ENCODE data around the gene ZFYVE19.

ZFYVE19 gene

GRCh38 chr15:40828447-40829036 lies 21.7 kb downstream of the ZFYVE19 start, which contains the start of gene PPP1R14D:
PPP1R14D (minus strand) TSS chr15:40828708; CDS start chr15:40828641, 67 bp downstream.
- DNase-seq, result no peak
- H3K9ac ChIP-seq (ENCODE audit: low read length), result no peak within 1 kb of the TSS
- no peak within 1 kb of the TSS for H2BK5ac ChIP-seq (ENCODE audit: low read length)
- no peaks in the 10 kb centered on the region for H3K4me1 ChIP-seq (ENCODE audit: control insufficient read depth, low read depth, low read length)
- H3K4me3 ChIP-seq (ENCODE audit: low read length), result no peak within 1 kb of the TSS
- no peak within 1 kb of the TSS for H4K8ac ChIP-seq (ENCODE audit: low read depth, low read length)
- no peak within 1 kb of the TSS for H3K18ac ChIP-seq (ENCODE audit: low read length)
- H3K4me2 ChIP-seq (ENCODE audit: low read length), result no peak within 1 kb of the TSS
- H2AK5ac ChIP-seq (ENCODE audit: low read length), result no peak within 1 kb of the TSS
- no peaks in the 10 kb centered on the region for H3K27me3 ChIP-seq (ENCODE audit: insufficient read depth, low read length, poor library complexity)
- H3K56ac ChIP-seq (ENCODE audit: low read length), result no peak within 1 kb of the TSS
- no peaks in the 10 kb centered on the region for H3K79me2 ChIP-seq (ENCODE audit: control insufficient read depth, insufficient read depth, low read length)
- WGBS (ENCODE audit: extremely low coverage, insufficient coverage, low lambda C conversion rate), result no CpG with 5 or more reads among the region's 6 CpGs
- H3K79me1 ChIP-seq (ENCODE audit: low read length), result no peaks in the 10 kb centered on the region
- no peak within 1 kb of the TSS for H2BK15ac ChIP-seq (replicated peaks; ENCODE audit: low read depth)
- no peak within 1 kb of the TSS for H3K23ac ChIP-seq (ENCODE audit: low read length)
- no peaks in the 10 kb centered on the region for H3K36me3 ChIP-seq (ENCODE audit: control insufficient read depth, insufficient read depth, low read length)
- H3K4ac ChIP-seq (ENCODE audit: low read depth, low read length), result no peak within 1 kb of the TSS
- no peak within 1 kb of the TSS for H3K27ac ChIP-seq (ENCODE audit: low read depth, low read length)
- no peak within 1 kb of the TSS for H2BK120ac ChIP-seq (ENCODE audit: low read depth, low read length)
- H4K5ac ChIP-seq (ENCODE audit: low read length), result no peak within 1 kb of the TSS

DNA sequence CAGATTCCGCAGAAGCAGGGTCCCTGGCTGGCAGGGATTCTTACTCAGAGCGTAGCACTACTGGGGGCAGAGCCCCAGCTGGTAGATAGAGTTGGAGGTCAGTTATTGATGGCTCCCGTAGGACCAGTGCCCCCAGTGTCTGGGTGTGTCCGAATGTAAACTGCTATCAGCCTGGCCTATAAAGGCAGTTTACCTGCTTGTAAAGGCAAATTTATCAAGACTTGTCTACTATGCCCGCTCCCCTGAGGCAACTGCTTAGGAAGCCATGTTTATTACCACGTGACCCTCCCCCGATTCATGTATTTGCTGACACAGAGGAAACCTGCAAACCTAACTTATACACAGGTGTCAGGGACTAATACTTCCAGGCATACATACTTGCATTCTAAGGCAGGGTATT lies 22.2 kb downstream of the ZFYVE19 start:
- Histone ChIP-seq H3K27ac (ENCODE audit: low read depth, low read length) (no peak overlapping the region), H3K36me3 (ENCODE audit: control insufficient read depth, insufficient read depth, low read length) (no peaks in the 10 kb centered on the region), H3K79me1 (ENCODE audit: low read length) (no peaks in the 10 kb centered on the region), H3K4me3 (ENCODE audit: low read length) (no peak overlapping the region), H4K5ac (ENCODE audit: low read length) (no peak overlapping the region), H4K8ac (ENCODE audit: low read depth, low read length) (no peak overlapping the region), H3K27me3 (ENCODE audit: insufficient read depth, low read length, poor library complexity) (no peaks in the 10 kb centered on the region), H3K4ac (ENCODE audit: low read depth, low read length) (no peak overlapping the region), H3K18ac (ENCODE audit: low read length) (no peak overlapping the region), H3K9ac (ENCODE audit: low read length) (no peak overlapping the region), H2BK5ac (ENCODE audit: low read length) (no peak overlapping the region), H3K56ac (ENCODE audit: low read length) (no peak overlapping the region), H2BK15ac (replicated peaks; ENCODE audit: low read depth) (no peak overlapping the region), H3K79me2 (ENCODE audit: control insufficient read depth, insufficient read depth, low read length) (no peaks in the 10 kb centered on the region), H3K4me1 (ENCODE audit: control insufficient read depth, low read depth, low read length) (no peaks in the 10 kb centered on the region), H2BK120ac (ENCODE audit: low read depth, low read length) (no peak overlapping the region), H3K4me2 (ENCODE audit: low read length) (no peak overlapping the region), H2AK5ac (ENCODE audit: low read length) (no peak overlapping the region), H3K23ac (ENCODE audit: low read length) (no peak overlapping the region)
- DNase-seq, result no peak
- no CpG with 5 or more reads among the region's 7 CpGs for WGBS (ENCODE audit: extremely low coverage, insufficient coverage, low lambda C conversion rate)

DNA sequence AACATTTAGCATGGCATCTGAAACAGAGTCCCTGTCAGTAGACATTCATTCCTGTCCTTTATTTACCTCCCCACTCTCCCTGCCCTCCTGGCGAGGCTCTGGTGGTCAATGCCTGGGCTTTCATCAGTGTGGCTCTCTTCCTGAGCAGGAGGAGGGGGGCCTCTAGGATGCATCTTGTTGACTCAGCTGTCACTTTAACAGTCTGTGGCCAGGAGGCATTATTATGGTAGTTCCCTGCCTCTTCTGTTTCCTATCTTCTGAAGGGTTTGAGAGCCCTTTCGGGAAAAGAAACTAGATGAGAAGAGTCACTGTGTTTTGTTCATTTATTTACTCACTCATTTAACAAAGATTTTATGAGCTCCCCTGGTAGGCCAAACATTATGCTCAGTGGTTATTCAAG lies 24.0 kb downstream of the ZFYVE19 start:
- Histone ChIP-seq H2BK5ac (ENCODE audit: low read length) (no peak overlapping the region), H3K79me2 (ENCODE audit: control insufficient read depth, insufficient read depth, low read length) (no peaks in the 10 kb centered on the region), H3K27ac (ENCODE audit: low read depth, low read length) (no peak overlapping the region), H3K18ac (ENCODE audit: low read length) (no peak overlapping the region), H4K5ac (ENCODE audit: low read length) (no peak overlapping the region), H3K4me1 (ENCODE audit: control insufficient read depth, low read depth, low read length) (no peaks in the 10 kb centered on the region), H3K27me3 (ENCODE audit: insufficient read depth, low read length, poor library complexity) (no peaks in the 10 kb centered on the region), H2BK120ac (ENCODE audit: low read depth, low read length) (no peak overlapping the region), H3K79me1 (ENCODE audit: low read length) (no peaks in the 10 kb centered on the region), H2BK15ac (replicated peaks; ENCODE audit: low read depth) (no peak overlapping the region), H4K8ac (ENCODE audit: low read depth, low read length) (no peak overlapping the region), H3K9ac (ENCODE audit: low read length) (no peak overlapping the region), H3K4me2 (ENCODE audit: low read length) (no peak overlapping the region), H3K56ac (ENCODE audit: low read length) (no peak overlapping the region), H3K4ac (ENCODE audit: low read depth, low read length) (no peak overlapping the region), H3K36me3 (ENCODE audit: control insufficient read depth, insufficient read depth, low read length) (no peaks in the 10 kb centered on the region), H2AK5ac (ENCODE audit: low read length) (no peak overlapping the region), H3K23ac (ENCODE audit: low read length) (no peak overlapping the region), H3K4me3 (ENCODE audit: low read length) (no peak overlapping the region)
- DNase-seq, result no peak
- no CpG with 5 or more reads among the region's 2 CpGs for WGBS (ENCODE audit: extremely low coverage, insufficient coverage, low lambda C conversion rate)

- DNase-seq, result no peak
- Histone ChIP-seq H3K23ac (ENCODE audit: low read length) (no peak overlapping the region), H4K8ac (ENCODE audit: low read depth, low read length) (no peak overlapping the region)
These were observed 25.0 kb downstream of the ZFYVE19 start for GRCh38 chr15:40831861-40832260.

DNA sequence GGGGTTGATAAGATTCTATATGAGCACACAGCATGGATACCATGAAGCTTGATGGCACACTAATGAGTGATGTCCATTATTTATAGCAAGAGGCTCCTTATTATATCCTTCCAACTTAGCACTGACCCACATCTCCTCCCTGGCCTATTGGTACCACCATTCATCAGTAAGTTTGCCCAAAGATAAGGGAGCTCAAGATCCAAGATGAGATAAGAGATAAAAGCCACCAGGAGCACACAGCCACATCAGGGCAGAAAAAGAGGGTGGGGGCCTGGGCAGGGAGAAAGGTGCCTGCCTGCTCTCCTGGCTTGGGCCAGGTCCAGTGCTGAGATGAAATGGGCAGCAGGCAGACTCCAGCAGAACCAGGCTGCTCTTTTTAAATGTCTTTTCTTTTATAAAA lies 26.0 kb downstream of the ZFYVE19 start:
- Histone ChIP-seq H2BK120ac (ENCODE audit: low read depth, low read length) (no peak overlapping the region), H3K4ac (ENCODE audit: low read depth, low read length) (no peak overlapping the region), H3K27me3 (ENCODE audit: insufficient read depth, low read length, poor library complexity) (no peaks in the 10 kb centered on the region), H3K18ac (ENCODE audit: low read length) (no peak overlapping the region), H3K79me1 (ENCODE audit: low read length) (no peaks in the 10 kb centered on the region), H3K36me3 (ENCODE audit: control insufficient read depth, insufficient read depth, low read length) (no peaks in the 10 kb centered on the region), H2AK5ac (ENCODE audit: low read length) (no peak overlapping the region), H2BK5ac (ENCODE audit: low read length) (no peak overlapping the region), H3K9ac (ENCODE audit: low read length) (no peak overlapping the region), H3K4me3 (ENCODE audit: low read length) (no peak overlapping the region), H3K27ac (ENCODE audit: low read depth, low read length) (no peak overlapping the region), H4K8ac (ENCODE audit: low read depth, low read length) (no peak overlapping the region), H3K56ac (ENCODE audit: low read length) (no peak overlapping the region), H3K4me1 (ENCODE audit: control insufficient read depth, low read depth, low read length) (no peaks in the 10 kb centered on the region), H3K23ac (ENCODE audit: low read length) (no peak overlapping the region), H4K5ac (ENCODE audit: low read length) (no peak overlapping the region), H3K4me2 (ENCODE audit: low read length) (no peak overlapping the region), H3K79me2 (ENCODE audit: control insufficient read depth, insufficient read depth, low read length) (no peaks in the 10 kb centered on the region), H2BK15ac (replicated peaks; ENCODE audit: low read depth) (no peak overlapping the region)
- no peak for DNase-seq

More at GRCh38 chr15:40831861-40832260, 25.0 kb downstream of the ZFYVE19 start:
- H3K27ac ChIP-seq (ENCODE audit: low read depth, low read length), result no peak overlapping the region
- no peak overlapping the region for H3K56ac ChIP-seq (ENCODE audit: low read length)
- no peak overlapping the region for H3K4ac ChIP-seq (ENCODE audit: low read depth, low read length)
- no peak overlapping the region for H2AK5ac ChIP-seq (ENCODE audit: low read length)
- H2BK5ac ChIP-seq (ENCODE audit: low read length), result no peak overlapping the region
- H3K4me3 ChIP-seq (ENCODE audit: low read length), result no peak overlapping the region
- H2BK120ac ChIP-seq (ENCODE audit: low read depth, low read length), result no peak overlapping the region
- no peaks in the 10 kb centered on the region for H3K79me2 ChIP-seq (ENCODE audit: control insufficient read depth, insufficient read depth, low read length)
- no peak overlapping the region for H3K18ac ChIP-seq (ENCODE audit: low read length)
- no peak overlapping the region for H3K9ac ChIP-seq (ENCODE audit: low read length)
- no peaks in the 10 kb centered on the region for H3K36me3 ChIP-seq (ENCODE audit: control insufficient read depth, insufficient read depth, low read length)
- no peak overlapping the region for H2BK15ac ChIP-seq (replicated peaks; ENCODE audit: low read depth)
- H4K5ac ChIP-seq (ENCODE audit: low read length), result no peak overlapping the region
- no peaks in the 10 kb centered on the region for H3K27me3 ChIP-seq (ENCODE audit: insufficient read depth, low read length, poor library complexity)
- no peak overlapping the region for H3K4me2 ChIP-seq (ENCODE audit: low read length)
- no CpG with 5 or more reads among the region's 1 CpG for WGBS (ENCODE audit: extremely low coverage, insufficient coverage, low lambda C conversion rate)
- no peaks in the 10 kb centered on the region for H3K79me1 ChIP-seq (ENCODE audit: low read length)
- H3K4me1 ChIP-seq (ENCODE audit: control insufficient read depth, low read depth, low read length), result no peaks in the 10 kb centered on the region

GRCh38 chr15:40836020-40836419 lies 29.1 kb downstream of the ZFYVE19 start:
- no CpG with 5 or more reads among the region's 1 CpG for WGBS (ENCODE audit: extremely low coverage, insufficient coverage, low lambda C conversion rate)
- H3K4ac ChIP-seq (ENCODE audit: low read depth, low read length), result no peak overlapping the region

More at GRCh38 chr15:40836020-40836419, 29.1 kb downstream of the ZFYVE19 start:
- no peak overlapping the region for H2BK15ac ChIP-seq (replicated peaks; ENCODE audit: low read depth)
- H3K18ac ChIP-seq (ENCODE audit: low read length), result no peak overlapping the region
- no peak overlapping the region for H3K4me2 ChIP-seq (ENCODE audit: low read length)
- no peak overlapping the region for H3K27ac ChIP-seq (ENCODE audit: low read depth, low read length)
- no peaks in the 10 kb centered on the region for H3K79me1 ChIP-seq (ENCODE audit: low read length)
- H3K56ac ChIP-seq (ENCODE audit: low read length), result no peak overlapping the region
- no peak overlapping the region for H2BK5ac ChIP-seq (ENCODE audit: low read length)
- H3K9ac ChIP-seq (ENCODE audit: low read length), result no peak overlapping the region
- H2AK5ac ChIP-seq (ENCODE audit: low read length), result no peak overlapping the region
- H4K8ac ChIP-seq (ENCODE audit: low read depth, low read length), result no peak overlapping the region
- no peak for DNase-seq
- H2BK120ac ChIP-seq (ENCODE audit: low read depth, low read length), result no peak overlapping the region
- no peaks in the 10 kb centered on the region for H3K27me3 ChIP-seq (ENCODE audit: insufficient read depth, low read length, poor library complexity)
- H3K23ac ChIP-seq (ENCODE audit: low read length), result no peak overlapping the region
- no peak overlapping the region for H3K4me3 ChIP-seq (ENCODE audit: low read length)
- H3K36me3 ChIP-seq (ENCODE audit: control insufficient read depth, insufficient read depth, low read length), result no peaks in the 10 kb centered on the region
- H4K5ac ChIP-seq (ENCODE audit: low read length), result no peak overlapping the region
- H3K79me2 ChIP-seq (ENCODE audit: control insufficient read depth, insufficient read depth, low read length), result no peaks in the 10 kb centered on the region
- no peaks in the 10 kb centered on the region for H3K4me1 ChIP-seq (ENCODE audit: control insufficient read depth, low read depth, low read length)
